CD4-positive, alpha-beta T cell treated with Interferon alpha-2 for 1 hour (primary cell): Measurements from ENCODE around the gene PCDHGB5.
"Not testable (repeated sequence)": the region's sequence is repeated elsewhere in the genome, so short reads cannot be mapped to it uniquely, and the experiment has no call there.

Experiments used
- DNase-seq, 2 donors: peaks; one replicate each; pipeline ENCODE4 v3.0.0-alpha.2; 2020 to 2022

The PCDHGB5 gene

DNA sequence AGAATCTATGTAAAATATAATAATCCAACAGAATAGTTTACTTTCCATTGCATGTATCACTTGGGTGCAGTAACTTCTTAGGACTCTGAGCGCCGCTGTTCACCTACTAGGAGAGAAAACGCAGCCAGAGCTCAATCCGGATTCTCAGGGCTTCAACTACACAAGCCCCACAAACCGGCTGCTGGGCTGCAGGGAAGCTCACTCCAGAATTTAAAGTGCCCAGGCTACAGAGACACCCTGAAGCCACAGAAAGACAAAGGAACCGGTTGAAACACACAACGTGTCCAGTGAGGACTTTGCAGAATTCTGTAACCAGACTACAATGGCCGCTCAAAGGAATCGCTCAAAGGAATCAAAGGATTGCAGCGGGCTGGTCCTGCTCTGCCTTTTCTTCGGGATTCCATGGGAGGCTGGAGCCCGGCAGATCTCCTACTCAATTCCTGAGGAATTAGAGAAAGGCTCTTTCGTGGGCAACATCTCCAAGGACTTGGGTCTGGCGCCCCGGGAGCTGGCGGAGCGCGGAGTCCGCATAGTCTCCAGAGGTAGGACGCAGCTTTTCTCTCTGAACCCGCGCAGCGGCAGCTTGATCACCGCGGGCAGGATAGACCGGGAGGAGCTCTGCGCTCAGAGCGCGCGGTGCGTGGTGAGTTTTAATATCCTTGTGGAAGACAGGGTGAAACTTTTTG is 15.2 kb downstream of the PCDHGB5 start, which contains the start of gene PCDHGA10:
Gene PCDHGA10, plus strand, starts transcription at position 134 of the 686 bp plus-strand sequence. Its CDS starts 189 bp downstream, at position 323.
- peak; percentile 50 to 67 for DNase-seq

DNA sequence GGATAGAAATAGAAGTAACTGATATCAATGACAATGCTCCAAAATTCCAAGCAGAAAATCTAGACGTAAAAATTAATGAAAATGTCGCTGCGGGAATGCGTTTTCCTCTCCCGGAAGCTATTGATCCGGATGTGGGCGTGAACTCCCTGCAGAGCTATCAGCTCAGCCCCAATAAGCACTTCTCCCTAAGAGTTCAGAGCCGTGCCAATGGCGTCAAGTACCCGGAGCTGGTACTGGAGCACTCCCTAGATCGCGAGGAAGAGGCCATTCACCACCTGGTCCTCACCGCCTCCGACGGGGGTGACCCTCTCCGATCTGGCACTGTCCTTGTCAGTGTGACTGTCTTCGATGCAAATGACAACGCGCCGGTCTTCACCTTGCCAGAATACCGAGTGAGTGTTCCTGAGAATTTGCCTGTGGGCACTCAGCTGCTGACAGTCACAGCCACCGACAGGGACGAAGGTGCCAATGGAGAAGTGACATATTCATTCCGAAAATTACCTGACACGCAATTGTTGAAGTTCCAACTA is 15.9 kb downstream of the PCDHGB5 start:
- no peak for DNase-seq

DNA sequence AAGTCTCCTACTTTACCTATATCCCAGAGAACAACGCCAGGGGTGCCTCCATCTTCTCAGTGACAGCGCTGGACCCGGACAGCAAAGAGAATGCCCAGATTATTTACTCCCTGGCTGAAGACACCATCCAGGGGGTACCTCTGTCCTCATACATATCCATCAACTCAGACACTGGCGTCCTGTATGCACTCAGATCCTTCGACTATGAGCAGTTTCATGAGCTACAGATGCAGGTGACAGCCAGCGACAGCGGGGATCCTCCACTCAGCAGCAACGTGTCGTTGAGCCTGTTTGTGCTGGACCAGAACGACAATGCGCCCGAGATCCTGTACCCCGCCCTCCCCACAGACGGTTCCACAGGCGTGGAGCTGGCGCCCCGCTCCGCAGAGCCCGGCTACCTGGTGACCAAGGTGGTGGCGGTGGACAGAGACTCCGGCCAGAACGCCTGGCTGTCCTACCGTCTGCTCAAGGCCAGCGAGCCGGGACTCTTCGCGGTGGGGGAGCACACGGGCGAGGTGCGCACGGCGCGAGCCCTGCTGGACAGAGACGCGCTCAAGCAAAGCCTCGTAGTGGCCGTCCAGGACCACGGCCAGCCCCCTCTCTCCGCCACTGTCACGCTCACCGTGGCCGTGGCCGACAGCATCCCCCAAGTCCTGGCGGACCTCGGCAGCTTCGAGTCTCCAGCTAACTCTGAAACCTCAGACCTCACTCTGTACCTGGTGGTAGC is 17.0 kb downstream of the PCDHGB5 start:
- not testable (repeated sequence) for DNase-seq

DNA sequence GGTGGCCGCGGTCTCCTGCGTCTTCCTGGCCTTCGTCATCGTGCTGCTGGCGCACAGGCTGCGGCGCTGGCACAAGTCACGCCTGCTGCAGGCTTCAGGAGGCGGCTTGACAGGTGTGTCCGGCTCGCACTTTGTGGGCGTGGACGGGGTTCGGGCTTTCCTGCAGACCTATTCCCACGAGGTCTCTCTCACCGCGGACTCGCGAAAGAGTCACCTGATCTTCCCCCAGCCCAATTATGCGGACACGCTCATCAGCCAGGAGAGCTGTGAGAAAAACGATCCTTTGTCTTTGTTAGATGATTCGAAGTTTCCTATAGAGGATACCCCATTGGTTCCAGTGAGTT is 17.5 kb downstream of the PCDHGB5 start:
- not testable (repeated sequence) for DNase-seq

DNA sequence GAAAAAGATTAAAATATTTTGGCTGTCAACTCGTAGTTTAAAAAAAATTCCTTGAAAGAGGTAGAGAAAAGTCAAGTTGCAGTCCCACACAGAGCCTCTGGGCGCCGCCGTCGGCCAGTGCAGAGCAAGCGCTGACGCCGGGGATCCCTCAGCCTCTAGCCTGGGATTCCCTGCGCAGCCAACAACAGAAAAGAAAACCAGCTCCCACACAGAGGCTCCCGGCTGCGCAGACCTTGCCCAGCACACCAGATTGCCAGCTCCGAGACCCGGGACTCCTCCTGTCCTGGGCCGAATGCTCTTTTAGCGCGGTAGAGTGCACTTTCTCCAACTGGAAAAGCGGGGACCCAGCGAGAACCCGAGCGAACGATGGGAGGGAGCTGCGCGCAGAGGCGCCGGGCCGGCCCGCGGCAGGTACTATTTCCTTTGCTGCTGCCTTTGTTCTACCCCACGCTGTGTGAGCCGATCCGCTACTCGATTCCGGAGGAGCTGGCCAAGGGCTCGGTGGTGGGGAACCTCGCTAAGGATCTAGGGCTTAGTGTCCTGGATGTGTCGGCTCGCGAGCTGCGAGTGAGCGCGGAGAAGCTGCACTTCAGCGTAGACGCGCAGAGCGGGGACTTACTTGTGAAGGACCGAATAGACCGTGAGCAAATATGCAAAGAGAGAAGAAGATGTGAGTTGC is 19.9 kb downstream of the PCDHGB5 start, which contains the start of gene PCDHGB7:
Gene PCDHGB7, plus strand, starts transcription at position 184 of the 679 bp plus-strand sequence. Its CDS starts 183 bp downstream, at position 367.
- peak; percentile 46 to 48 for DNase-seq

DNA sequence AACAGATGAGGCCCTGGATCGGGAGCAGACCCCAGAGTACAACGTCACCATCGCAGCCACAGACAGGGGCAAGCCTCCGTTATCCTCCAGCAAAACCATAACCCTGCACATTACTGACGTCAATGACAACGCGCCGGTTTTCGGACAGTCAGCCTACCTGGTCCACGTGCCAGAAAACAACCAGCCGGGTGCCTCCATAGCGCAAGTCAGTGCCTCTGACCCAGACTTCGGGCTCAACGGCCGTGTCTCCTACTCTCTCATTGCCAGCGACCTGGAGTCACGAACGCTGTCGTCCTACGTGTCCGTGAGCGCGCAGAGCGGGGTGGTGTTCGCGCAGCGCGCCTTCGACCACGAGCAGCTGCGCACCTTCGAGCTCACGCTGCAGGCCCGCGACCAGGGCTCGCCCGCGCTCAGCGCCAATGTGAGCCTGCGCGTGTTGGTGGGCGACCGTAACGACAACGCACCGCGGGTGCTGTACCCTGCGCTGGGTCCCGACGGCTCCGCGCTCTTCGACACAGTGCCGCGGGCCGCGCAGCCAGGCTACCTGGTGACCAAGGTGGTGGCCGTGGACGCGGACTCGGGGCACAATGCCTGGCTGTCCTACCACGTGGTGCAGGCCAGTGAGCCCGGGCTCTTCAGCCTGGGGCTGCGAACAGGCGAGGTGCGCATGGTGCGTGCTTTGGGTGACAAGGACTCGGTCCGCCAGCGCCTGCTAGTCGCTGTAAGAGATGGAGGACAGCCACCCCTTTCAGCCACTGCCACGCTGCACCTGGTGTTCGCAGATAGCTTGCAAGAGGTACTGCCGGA is 21.5 kb downstream of the PCDHGB5 start:
- DNase-seq = no peak

DNA sequence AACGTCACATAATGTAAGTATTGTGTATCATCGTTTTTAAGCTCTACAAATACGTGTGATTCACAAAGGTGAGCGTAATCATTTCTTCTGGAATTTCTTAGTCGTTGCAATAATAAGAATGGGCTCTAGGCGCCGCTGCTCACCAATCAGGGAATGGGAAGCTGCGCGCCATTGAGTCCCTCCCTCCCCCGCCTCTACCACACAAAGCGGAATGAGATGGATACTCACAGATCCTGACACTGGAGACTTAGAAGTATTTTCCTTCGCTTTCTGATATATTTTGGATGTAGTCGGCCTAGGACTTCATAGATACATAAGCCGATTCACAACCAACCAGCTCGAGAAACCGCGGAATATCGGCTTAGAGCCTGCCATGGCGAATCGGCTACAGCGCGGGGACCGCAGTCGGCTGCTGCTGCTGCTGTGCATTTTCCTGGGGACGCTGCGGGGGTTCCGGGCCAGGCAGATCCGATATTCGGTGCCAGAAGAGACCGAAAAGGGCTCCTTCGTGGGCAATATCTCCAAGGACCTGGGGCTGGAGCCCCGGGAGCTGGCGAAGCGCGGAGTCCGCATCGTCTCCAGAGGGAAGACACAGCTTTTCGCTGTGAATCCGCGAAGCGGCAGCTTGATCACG is 23.2 kb downstream of the PCDHGB5 start, which contains the start of gene PCDHGA11:
Gene PCDHGA11, plus strand, starts transcription at position 197 of the 634 bp plus-strand sequence. Its CDS starts 177 bp downstream, at position 374.
- peak; percentile 43 to 57 for DNase-seq

DNA sequence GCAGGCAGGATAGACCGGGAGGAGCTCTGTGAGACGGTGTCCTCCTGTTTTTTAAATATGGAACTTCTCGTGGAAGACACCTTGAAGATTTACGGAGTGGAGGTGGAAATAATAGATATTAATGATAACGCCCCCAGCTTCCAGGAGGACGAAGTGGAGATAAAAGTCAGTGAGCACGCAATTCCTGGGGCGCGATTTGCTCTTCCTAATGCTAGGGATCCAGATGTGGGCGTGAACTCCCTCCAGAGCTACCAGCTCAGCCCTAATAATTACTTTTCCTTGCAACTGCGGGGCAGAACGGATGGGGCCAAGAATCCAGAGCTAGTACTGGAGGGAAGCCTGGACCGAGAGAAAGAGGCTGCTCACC is 23.7 kb downstream of the PCDHGB5 start:
- DNase-seq = no peak

DNA sequence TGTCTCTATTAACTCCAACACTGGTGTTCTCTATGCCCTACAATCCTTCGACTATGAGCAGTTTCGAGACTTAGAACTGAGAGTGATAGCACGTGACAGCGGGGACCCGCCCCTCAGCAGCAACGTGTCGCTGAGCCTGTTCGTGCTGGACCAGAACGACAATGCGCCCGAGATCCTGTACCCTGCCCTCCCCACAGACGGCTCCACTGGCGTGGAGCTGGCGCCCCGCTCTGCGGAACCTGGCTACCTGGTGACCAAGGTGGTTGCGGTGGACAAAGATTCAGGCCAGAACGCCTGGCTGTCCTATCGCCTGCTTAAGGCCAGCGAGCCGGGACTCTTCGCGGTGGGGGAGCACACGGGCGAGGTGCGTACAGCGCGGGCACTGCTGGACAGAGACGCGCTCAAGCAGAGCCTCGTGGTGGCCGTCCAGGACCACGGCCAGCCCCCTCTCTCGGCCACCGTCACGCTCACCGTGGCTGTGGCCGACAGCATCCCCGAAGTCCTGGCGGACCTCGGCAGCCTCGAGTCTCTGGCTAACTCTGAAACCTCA is 25.1 kb downstream of the PCDHGB5 start:
- no peak for DNase-seq

DNA sequence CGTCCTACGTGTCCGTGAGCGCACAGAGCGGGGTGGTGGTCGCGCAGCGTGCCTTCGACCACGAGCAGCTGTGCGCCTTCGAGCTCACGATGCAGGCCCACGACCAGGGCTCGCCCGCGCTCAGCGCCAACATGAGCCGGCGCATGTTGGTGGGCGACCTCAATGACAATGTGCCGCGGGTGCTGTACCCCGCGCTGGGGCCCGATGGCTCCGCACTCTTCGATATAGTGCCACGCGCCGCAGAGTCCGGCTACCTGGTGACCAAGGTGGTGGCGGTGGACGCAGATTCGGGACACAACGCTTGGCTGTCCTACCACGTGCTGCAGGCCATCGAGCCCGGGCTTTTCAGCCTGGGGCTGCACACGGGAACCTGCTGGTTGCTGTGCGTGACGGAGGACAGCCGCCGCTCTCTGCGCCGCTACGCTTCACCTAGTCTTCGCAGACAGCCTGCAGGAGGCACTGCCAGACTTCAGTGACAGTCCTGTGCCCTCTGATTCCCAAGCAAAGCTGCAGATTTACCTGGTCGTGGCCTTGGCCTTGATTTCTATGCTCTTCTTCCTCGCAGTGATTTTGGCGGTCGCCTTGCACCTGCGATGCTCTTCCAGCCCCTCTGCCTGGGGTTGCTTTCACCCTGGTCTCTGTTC is 30.2 kb downstream of the PCDHGB5 start:
- DNase-seq = no peak

DNA sequence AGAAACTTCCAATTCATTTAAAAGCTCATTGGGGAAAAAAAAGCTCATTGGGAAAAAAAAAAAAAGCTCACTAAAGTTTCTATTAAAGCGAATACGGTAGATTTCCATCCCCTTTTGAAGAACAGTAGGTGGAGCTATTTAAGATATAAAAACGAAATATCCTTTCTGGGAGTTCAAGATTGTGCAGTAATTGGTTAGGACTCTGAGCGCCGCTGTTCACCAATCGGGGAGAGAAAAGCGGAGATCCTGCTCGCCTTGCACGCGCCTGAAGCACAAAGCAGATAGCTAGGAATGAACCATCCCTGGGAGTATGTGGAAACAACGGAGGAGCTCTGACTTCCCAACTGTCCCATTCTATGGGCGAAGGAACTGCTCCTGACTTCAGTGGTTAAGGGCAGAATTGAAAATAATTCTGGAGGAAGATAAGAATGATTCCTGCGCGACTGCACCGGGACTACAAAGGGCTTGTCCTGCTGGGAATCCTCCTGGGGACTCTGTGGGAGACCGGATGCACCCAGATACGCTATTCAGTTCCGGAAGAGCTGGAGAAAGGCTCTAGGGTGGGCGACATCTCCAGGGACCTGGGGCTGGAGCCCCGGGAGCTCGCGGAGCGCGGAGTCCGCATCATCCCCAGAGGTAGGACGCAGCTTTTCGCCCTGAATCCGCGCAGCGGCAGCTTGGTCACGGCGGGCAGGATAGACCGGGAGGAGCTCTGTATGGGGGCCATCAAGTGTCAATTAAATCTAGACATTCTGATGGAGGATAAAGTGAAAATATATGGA is 32.8 kb downstream of the PCDHGB5 start, which contains the start of gene PCDHGA12:
Gene PCDHGA12, plus strand, starts transcription at position 176 of the 782 bp plus-strand sequence. Its CDS starts 253 bp downstream, at position 429.
- DNase-seq = peak; percentile 29 to 38

DNA sequence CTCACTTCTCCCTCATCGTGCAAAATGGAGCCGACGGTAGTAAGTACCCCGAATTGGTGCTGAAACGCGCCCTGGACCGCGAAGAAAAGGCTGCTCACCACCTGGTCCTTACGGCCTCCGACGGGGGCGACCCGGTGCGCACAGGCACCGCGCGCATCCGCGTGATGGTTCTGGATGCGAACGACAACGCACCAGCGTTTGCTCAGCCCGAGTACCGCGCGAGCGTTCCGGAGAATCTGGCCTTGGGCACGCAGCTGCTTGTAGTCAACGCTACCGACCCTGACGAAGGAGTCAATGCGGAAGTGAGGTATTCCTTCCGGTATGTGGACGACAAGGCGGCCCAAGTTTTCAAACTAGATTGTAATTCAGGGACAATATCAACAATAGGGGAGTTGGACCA is 33.5 kb downstream of the PCDHGB5 start:
- DNase-seq = no peak

DNA sequence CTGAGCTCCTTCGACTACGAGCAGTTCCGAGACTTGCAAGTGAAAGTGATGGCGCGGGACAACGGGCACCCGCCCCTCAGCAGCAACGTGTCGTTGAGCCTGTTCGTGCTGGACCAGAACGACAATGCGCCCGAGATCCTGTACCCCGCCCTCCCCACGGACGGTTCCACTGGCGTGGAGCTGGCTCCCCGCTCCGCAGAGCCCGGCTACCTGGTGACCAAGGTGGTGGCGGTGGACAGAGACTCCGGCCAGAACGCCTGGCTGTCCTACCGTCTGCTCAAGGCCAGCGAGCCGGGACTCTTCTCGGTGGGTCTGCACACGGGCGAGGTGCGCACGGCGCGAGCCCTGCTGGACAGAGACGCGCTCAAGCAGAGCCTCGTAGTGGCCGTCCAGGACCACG is 34.6 kb downstream of the PCDHGB5 start:
- not testable (repeated sequence) for DNase-seq

DNA sequence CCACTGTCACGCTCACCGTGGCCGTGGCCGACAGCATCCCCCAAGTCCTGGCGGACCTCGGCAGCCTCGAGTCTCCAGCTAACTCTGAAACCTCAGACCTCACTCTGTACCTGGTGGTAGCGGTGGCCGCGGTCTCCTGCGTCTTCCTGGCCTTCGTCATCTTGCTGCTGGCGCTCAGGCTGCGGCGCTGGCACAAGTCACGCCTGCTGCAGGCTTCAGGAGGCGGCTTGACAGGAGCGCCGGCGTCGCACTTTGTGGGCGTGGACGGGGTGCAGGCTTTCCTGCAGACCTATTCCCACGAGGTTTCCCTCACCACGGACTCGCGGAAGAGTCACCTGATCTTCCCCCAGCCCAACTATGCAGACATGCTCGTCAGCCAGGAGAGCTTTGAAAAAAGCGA is 35.0 kb downstream of the PCDHGB5 start:
- not testable (repeated sequence) for DNase-seq

DNA sequence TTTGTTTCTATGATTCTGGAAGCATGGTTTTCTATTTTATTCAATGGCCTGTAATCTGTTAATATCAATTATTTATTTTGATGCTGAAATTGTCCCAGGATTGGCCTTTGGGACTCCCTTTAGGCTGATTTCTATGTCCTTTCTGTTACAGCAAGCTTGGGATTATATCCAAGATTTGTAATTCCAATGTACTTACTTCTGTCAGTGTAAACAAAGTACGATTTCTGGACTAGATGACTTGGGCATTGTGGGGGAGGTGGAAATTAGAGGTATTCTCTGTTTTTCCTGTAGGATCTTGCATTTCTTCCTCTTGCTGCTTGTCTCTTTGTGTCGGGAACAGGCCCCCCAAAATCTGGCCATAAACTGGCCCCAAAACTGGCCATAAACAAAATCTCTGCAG is 36.3 kb downstream of the PCDHGB5 start:
- DNase-seq = no peak

DNA sequence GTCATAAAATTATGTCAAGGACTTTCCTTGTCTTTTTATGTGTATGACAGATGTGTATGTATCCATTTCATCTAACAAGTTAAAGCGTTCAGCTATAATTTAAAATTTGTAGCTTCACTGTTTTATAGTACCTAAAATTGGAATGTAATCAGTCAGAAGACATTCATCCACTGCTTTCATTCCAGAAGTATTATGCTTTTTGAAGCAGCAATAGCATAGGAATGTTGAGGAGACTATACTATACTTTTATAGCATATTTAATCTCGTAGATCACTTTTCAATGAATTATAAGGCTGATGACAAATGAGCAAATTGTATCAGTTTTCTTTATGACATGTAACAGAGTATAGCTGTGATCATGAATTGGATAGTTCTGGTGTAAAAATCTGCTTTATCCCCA is 39.5 kb downstream of the PCDHGB5 start:
- no peak for DNase-seq

DNA sequence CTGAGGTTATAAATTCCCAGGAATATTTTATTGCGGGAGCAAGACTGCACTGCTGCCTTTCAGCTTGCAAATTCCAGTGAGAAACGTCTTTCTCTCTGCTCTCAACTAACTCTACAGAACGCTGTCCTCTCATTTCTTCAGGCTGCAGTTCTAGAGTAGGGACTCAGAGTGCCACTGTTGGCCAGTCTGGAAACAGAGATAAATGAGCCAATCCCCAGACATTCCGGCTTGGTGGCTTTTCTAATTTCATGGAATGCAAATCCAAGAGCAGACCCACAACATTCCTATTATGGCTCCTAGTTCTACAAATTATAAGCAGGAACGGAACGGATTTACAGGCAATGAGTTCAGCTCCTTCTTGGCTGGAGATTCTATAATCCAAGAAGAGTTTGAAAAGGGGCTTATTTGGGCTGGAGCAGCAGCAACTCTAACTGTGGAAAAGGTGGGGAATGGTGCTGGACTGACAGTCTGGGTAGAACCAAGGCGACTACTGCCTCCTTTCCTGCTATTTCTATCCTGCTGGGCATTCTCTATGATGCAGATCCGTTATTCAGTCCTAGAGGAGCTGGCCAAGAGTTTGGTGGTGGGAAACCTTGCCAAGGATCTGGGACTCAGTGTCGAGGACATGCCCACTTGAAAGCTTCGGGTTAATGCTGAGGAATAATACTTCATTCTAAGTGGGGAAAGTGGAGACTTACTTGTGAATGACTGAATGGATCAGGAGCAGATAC is 41.8 kb downstream of the PCDHGB5 start:
- DNase-seq = no peak

DNA sequence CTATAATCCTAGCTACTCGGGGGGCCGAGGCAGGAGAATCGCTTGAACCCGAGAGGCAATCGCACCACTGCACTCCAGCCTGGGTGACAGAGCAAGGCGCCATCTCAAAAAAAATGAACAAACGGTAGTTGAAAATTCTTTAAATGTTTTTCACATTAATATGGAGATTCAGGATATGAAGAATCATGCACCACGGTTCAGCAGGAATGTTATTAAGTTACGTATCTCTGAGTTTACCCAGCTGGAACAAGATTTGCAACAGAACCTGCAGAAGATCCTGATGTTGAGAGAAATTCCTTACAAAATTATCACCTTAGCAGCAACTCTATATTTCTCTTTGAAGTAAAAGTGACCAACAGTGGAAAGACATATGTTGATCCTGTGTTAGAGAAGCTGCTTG is 42.6 kb downstream of the PCDHGB5 start:
- no peak for DNase-seq

DNA sequence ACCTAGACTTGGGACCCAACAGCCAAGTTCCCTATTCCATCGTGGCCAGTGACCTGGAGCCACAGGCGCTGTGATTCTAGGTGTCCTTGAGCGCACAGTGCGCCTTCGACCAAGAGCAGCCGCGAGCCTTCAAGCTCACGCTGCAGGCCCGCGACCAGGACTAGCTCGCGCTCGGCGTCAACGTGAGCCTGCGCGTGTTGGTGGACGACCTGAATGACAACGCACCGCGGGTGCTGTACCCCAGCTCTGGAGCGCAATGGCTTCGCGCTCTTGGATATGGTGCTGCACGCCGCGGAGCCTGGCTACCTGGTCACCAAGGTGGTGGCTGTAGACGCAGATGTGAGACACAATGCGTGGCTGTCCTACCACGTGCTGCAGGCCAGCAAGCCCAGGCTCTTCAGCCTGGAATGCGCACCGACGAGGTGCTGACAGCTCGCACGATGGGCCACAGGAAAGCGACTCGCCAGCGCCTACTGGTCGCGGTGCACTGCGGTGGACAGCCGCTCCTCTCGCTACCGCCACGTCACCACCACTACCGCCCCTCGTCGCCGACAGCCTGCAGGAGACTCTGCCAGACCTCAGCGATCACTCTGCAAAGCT is 43.9 kb downstream of the PCDHGB5 start:
- DNase-seq = no peak
